Sigmoid colon (tissue), 4 donors: ENCODE data around the gene PSMF1.

Experiments used
- CTCF ChIP-seq, 4 experiments: fragments of 450-650 bp in 3 of 4; fragments of 200-600 bp in 1 of 4; IDR thresholded peaks; one replicate each; pipeline ENCODE4 v1.5.1; 2016 to 2019; ENCODE audit warnings: antibody characterized with exemption in 4 of 4, mild to moderate bottlenecking in 3 of 4, moderate library complexity in 2 of 4
- POLR2A ChIP-seq, 2 donors: fragments of 450-650 bp; IDR thresholded peaks; one replicate each; pipeline ENCODE4 v1.6.1; 2016; ENCODE audit warnings: antibody characterized with exemption in 2 of 2, mild to moderate bottlenecking in 2 of 2, moderate library complexity in 2 of 2
- POLR2AphosphoS5 ChIP-seq, 4 donors: sonication (generic); formaldehyde crosslinking; IDR thresholded peaks; one replicate each; pipeline ENCODE4 v1.6.1; 2017; ENCODE audit warnings: antibody characterized with exemption in 4 of 4

DNA sequence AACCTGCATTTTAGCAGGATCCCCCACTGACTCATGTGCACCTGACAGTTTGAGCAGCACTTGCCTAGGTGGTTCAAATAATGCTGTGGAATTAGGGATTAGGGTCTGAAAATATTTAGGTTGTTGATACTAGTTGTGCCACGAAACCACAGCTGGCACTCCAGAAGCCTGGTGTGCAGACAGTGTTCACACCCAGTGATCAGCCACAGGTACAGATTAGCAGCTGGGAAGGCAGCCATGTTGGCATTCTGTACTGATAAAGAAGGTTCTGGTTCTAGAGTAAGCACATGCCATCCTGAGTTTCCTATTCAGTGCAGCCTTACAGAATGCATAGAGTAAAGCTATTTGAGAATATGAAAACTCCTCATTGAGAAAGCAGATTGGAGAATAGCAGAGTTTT lies 36.3 kb downstream of the PSMF1 start:
- TF ChIP-seq CTCF (IDR thresholded peaks at IDR 0.05) (no peak), POLR2A (IDR thresholded peaks at IDR 0.05) (no peak), POLR2AphosphoS5 (IDR thresholded peaks at IDR 0.05) (no peak)
